AG09309 (cell line): ENCODE data around the gene GNB2.
A peak's percentile ranks its signal among the peaks of the same experiment; 100 is the strongest.
"Not testable (repeated sequence)": the region's sequence is repeated elsewhere in the genome, so short reads cannot be mapped to it uniquely, and the experiment has no call there.

ENCODE experiments used
- DNase-seq: peaks from one replicate; pipeline ENCODE4 v3.0.0-alpha.2; 2010; ENCODE audit warnings: low read depth
- H3K4me3 ChIP-seq: 2 replicates; pipeline ENCODE4 v1.5.1; 2011; ENCODE audit warnings: mild to moderate bottlenecking, low read depth, low read length, moderate library complexity; ENCODE audit not compliant: control insufficient read depth
- TF ChIP-seq, protein P1 (sequence below): IDR thresholded peaks from 2 replicates; pipeline ENCODE4 v1.5.1; 2011; ENCODE audit warnings: mild to moderate bottlenecking, low read depth, low read length, inconsistent platforms; ENCODE audit not compliant: insufficient read depth, control insufficient read depth; ENCODE audit errors: missing control alignments

GNB2 gene

DNA sequence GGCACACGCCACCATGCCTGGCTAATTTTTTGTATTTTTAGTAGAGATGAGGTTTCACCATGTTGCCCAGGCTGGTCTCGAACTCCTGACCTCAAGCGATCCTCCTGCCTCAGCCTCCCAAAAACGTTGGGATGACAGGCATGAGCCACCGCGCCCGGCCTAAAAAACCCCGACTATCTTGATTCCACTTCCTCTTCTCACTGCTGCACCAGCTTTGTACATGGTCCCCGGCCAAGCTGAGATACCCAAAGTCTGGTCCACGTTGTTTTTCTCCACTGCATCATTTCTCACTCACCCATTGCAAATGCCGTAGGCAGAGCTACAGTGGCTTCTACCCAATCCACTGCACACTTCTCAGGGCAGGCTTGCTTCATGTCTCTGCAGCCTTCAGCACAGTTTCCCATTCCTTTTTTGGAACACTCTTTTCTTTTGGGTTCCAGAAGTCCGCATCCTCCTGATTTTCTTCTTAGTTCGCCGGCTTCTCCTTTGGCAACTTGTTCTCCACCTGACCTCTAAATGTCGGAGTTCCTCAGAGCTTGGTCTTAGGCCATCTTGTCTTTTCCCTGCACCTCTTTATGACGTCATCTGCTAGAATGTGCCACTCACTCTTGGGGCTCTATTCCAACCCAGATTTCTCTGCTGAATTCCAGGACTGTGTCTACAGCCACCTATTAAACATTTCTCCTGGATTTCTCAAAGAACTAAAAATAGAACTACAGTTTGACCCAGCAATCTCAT lies 6.0 kb upstream of the GNB2 start:
- TF ChIP-seq, protein P1, sequence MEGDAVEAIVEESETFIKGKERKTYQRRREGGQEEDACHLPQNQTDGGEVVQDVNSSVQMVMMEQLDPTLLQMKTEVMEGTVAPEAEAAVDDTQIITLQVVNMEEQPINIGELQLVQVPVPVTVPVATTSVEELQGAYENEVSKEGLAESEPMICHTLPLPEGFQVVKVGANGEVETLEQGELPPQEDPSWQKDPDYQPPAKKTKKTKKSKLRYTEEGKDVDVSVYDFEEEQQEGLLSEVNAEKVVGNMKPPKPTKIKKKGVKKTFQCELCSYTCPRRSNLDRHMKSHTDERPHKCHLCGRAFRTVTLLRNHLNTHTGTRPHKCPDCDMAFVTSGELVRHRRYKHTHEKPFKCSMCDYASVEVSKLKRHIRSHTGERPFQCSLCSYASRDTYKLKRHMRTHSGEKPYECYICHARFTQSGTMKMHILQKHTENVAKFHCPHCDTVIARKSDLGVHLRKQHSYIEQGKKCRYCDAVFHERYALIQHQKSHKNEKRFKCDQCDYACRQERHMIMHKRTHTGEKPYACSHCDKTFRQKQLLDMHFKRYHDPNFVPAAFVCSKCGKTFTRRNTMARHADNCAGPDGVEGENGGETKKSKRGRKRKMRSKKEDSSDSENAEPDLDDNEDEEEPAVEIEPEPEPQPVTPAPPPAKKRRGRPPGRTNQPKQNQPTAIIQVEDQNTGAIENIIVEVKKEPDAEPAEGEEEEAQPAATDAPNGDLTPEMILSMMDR, result no peak
- H3K4me3 ChIP-seq, result no peak overlapping the region
- DNase-seq, result no peak

DNA sequence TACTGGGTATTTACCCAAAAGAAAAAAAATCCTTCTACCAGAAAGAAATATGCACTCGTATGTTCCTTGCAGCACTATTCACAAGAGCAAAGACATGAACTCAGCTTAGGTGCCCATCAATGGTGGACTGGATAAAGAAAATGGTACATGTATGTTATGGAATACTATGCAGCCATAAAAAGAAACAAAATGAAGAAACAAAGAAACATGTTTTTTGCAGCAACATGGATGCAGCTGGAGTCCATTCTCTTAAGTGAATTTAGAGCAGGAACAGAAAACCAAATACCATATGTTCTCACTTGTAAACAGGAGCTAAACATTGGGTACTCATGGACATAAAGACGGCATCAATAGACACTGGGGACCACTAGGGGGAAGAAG lies 5.5 kb upstream of the GNB2 start:
- no peak for DNase-seq
- TF ChIP-seq, protein P1, result no peak
- no peak overlapping the region for H3K4me3 ChIP-seq

DNA sequence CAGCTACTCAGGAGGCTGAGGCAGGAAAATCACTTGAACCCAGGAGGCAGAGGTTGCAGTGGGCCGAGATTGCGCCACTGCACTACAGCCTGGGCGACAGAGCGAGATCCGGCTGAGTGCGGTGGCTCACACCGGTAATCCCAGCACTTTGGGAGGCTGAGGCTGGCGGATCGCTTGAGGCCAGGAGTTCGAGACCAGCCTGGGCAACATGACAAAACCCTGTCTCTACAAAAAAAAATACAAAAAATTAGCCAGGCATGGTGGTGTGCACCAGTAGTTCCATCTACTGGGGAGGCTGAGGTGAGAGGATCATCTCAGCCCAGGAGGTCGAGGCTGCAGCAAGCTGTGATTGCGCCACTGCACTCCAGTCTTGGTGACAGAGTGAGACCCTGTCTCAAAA lies 4.4 kb upstream of the GNB2 start:
- not testable (repeated sequence) for H3K4me3 ChIP-seq, DNase-seq

DNA sequence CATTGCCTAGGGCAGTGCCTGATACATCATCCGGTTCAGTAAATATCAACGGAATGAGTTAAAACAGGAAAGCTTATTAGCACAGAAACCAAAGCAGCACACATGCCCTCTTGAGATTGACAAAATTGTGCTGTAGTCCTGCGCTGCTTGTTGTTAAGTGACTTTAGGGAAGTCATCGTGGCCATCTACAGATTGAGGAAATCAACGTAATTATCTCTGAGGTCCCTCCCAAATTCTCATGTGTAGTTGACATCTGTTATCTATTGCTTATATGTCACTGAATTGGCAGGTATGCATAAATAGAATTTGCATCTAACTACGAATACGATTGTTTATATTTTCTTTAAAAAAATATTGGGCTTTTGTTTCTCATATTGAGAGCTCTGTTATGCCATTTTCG lies 3.5 kb upstream of the GNB2 start:
- H3K4me3 ChIP-seq, result no peak overlapping the region
- no peak for DNase-seq

DNA sequence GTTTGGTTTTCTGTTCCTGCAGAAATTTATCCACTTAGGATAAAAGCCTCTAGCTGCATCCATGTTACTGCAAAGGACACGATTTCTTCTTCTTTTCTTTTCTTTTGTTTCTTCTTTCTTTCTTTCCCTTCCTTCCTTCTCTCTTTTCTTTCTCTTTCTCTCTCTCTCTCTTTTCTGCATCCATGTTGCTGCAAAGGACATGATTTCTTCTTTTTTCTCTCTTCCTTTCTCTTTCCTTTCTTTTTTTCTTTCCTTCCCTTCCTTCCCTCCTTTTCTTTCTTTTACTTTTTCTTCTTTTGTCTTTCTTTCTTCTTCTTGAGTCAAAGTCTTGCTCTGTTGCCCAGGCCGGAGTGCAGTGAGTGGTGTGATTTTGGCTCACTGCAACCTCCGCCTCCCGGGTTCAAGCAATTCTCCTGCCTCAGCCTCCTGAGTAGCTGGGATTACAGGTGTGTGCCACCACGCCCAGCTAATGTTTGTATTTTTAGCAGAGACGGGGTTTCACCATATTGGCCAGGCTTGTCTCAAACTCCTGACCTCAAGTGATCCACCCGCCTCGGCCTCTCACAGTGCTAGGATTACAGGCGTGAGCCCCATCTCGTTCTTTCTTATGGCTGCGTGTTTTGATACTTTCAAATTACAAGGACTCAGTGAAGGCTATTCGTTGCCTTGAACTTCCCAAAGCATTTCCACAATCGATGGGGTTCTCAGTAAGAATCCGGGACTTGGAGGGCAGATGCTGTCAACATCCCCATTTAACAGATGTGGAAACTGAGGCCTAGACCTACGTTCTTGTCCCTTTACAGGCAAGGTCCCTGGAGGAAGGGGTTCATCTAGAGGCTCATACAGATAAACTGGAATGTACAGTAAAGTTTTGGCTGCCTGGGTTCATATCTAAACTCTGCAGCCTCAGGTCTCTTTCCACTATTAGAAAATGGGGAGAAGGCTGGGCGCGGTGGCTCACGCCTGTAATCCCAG lies 1.9 kb upstream of the GNB2 start:
- no peak overlapping the region for H3K4me3 ChIP-seq
- TF ChIP-seq, protein P1, result no peak
- no peak for DNase-seq

More for the DNA sequence above, 3.5 kb upstream of the GNB2 start:
- TF ChIP-seq, protein P1, result no peak

DNA sequence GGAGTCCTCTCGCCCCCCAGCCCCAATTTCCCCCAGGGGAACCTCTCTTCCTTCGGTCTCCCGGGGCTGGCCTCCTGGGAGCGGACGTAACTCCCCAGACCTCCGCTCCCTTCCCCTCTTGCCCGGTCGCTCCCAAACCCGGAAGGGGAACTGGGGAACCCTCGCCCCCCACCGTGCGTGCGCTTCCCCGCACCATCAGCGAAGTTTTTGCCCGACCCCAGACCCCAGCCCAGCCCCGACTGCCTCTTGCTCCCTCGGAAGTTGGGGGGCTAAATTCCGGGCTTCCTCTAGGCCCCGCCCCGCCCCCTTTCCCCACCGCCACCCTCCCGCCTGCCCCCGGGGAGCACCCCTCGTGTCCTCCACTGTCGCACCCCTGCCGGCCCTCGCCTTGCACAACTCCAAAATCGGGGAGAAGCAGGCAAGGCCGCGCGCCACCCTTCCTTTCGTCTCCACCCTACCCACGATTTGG lies 436 bp downstream of the GNB2 start:
- H3K4me3 ChIP-seq, result peak overlapping the region; percentile 99
- TF ChIP-seq, protein P1, result no peak
- no peak for DNase-seq
